ENCODE data around the gene GOLT1A. TPM values are rescaled to one million over a fixed set of nuclear protein-coding genes. Genes with fewer than 3 reads are reported as not detected.

The GOLT1A gene
- total RNA-seq, 1 donor from 2014 or later: not detected

GRCh38 chr1:204153667-204154066, 60.1 kb downstream of the GOLT1A start:
- peak; percentile 50 for DNase-seq (ENCODE audit: low spot score)
- Mint-ChIP-seq H3K9me3 (ENCODE audit: low read depth) (no peaks in the 10 kb centered on the region), H3K27ac (ENCODE audit: unreplicated experiment) (no peak overlapping the region), H3K27me3 (ENCODE audit: low read depth) (peaks cover 9% of the 10 kb centered on the region), H3K36me3 (ENCODE audit: low read depth) (no peaks in the 10 kb centered on the region), H3K4me1 (ENCODE audit: low read depth) (peaks cover 15% of the 10 kb centered on the region), H3K4me3 (ENCODE audit: unreplicated experiment) (no peak overlapping the region)
- TF ChIP-seq CTCF (IDR thresholded peaks at IDR 0.05): no peak

DNA sequence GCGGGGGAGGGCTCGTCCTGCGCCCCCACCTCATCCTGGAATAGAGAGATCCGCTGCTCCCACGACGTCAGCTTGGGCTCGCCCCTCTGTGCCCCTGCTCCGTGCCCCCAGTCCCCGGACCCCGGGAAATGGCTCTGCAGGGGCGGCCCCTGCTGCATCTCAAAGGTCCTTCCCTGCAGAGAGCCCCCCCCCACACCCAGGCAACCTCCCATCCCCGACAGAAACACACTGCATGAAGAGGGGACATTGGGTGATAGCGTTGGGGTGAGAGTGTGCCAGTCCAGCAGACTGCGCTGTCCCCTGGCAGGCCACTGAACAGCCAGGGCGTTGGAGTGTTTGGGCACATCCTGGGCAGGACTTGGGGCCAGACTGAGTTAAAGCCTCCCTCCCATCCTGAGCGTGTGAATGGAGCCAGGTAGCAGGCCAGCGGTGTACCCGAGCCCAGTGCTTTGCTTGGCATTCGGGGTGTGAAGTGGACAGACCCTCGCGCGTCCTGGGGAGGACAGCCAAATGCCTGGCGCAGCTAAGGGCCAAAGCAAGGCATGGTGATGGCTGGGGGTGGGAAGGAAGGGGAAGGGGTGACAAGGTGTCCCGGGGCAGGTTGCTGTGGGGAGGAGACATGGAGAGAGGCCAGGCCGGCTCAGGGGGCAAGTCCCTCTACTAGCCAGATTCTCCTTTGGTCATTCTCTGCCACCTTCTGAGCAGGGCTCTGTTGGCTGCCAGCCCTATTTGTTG, 61.3 kb downstream of the GOLT1A start:
- Mint-ChIP-seq H3K4me1 (ENCODE audit: low read depth) (peaks cover 15% of the 10 kb centered on the region), H3K4me3 (ENCODE audit: unreplicated experiment) (peak overlapping the region; percentile 71), H3K27me3 (ENCODE audit: low read depth) (peaks cover 7% of the 10 kb centered on the region), H3K9me3 (ENCODE audit: low read depth) (no peaks in the 10 kb centered on the region), H3K27ac (ENCODE audit: unreplicated experiment) (no peak overlapping the region), H3K36me3 (ENCODE audit: low read depth) (no peaks in the 10 kb centered on the region)
- peak; percentile 87 for DNase-seq (ENCODE audit: low spot score)
- no peak for TF ChIP-seq CTCF (IDR thresholded peaks at IDR 0.05)

GRCh38 chr1:204151552-204152309, 62.1 kb downstream of the GOLT1A start, which contains the start of gene ETNK2:
ETNK2 (minus strand) TSS chr1:204152044; CDS start chr1:204151852, 192 bp downstream.
- H3K36me3 Mint-ChIP-seq (ENCODE audit: low read depth): no peaks in the 10 kb centered on the region
- peak; percentile 76 for DNase-seq (ENCODE audit: low spot score)
- H3K4me3 Mint-ChIP-seq (ENCODE audit: unreplicated experiment): peak within 1 kb of the TSS; percentile 71
- H3K9me3 Mint-ChIP-seq (ENCODE audit: low read depth): no peaks in the 10 kb centered on the region
- peaks cover 2% of the 10 kb centered on the region for H3K27me3 Mint-ChIP-seq (ENCODE audit: low read depth)
- no peak for TF ChIP-seq CTCF (IDR thresholded peaks at IDR 0.05)
- peaks cover 15% of the 10 kb centered on the region for H3K4me1 Mint-ChIP-seq (ENCODE audit: low read depth)
- peak within 1 kb of the TSS; percentile 49 for H3K27ac Mint-ChIP-seq (ENCODE audit: unreplicated experiment)

- H3K4me1 Mint-ChIP-seq (ENCODE audit: low read depth): peaks cover 15% of the 10 kb centered on the region
- no peaks in the 10 kb centered on the region for H3K36me3 Mint-ChIP-seq (ENCODE audit: low read depth)
- H3K4me3 Mint-ChIP-seq (ENCODE audit: unreplicated experiment): peak overlapping the region; percentile 65
- no peaks in the 10 kb centered on the region for H3K27me3 Mint-ChIP-seq (ENCODE audit: low read depth)
- no peaks in the 10 kb centered on the region for H3K9me3 Mint-ChIP-seq (ENCODE audit: low read depth)
- H3K27ac Mint-ChIP-seq (ENCODE audit: unreplicated experiment): peak overlapping the region; percentile 49
- DNase-seq (ENCODE audit: low spot score): peak; percentile 85
- no peak for TF ChIP-seq CTCF (IDR thresholded peaks at IDR 0.05)
These were observed 62.9 kb downstream of the GOLT1A start for GRCh38 chr1:204150702-204151551.

Data from chondrocyte (in vitro differentiated cells).